Raji (cell line): ENCODE measurements around the gene RRP12.

Experiments
- POLR2A ChIP-seq: IDR thresholded peaks from 2 replicates; pipeline ENCODE4 v1.6.1; 2011; ENCODE audit warnings: low read depth, low read length, control low read depth; ENCODE audit not compliant: insufficient read depth

RRP12 gene

DNA sequence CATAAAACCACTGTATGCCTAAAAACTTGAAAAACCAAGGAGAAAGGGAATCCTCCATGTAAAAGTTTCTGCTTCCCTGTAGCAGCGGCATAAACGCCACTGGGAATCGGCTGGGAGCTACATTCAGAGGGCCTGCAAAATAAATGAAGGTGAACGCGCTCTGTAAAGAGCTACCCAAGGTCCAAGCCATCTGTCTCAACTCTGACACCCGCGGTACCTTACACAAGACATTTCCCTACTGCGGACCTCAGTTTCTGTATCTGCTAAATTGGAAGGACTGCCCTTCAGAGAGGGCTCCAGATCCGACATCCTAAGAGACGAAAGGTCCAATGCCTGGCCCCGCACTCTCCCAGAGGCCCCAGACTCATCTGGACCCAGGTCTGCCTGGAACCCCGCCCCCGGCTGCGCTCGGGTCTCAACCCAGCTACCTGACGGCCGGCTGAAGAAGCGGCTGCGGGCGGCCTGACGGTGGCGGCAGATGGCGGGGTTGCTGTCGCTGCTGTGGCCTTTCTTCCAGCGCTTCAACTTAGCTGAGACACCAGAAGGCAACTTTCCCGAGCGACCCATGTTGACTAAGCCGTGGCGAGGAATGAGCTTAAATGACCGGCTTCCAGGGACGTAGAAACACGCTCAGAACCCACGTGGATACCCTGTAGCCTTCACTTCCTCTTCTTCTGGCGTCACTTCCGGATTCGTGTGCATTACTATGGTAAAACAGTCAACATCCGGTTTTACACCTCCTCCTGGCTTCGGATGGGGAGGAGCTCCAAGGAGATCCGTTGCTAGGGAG is at the start of gene RRP12:
Gene RRP12 (minus strand): TSS at position 676 of the 790 bp plus-strand sequence. CDS start 109 bp downstream, at position 567.
- TF ChIP-seq POLR2A, result peak; percentile 88

DNA sequence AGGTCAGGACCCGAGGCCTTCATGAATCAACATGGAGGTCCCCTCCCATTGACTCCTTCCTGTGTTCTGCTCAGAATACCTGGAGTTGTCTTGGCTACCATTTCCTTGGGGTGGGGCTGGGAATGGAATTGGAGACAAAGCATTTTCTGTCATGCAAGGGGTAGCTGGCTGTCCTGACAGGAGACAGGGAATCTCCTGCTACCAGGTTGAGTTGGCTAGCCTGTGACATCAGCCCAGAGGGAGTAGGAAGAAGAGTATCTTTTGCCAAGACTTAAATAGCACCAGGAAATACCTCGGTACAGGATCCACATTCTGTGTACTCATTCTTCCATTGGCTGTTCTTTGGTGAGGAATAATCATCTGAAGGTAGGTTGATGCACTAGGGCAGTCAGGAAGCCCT is 49.7 kb upstream of the RRP12 start:
- TF ChIP-seq POLR2A, result no peak

- TF ChIP-seq POLR2A, result peak; percentile 89
These were observed 44.8 kb upstream of the RRP12 start, which contains the start of the genes EXOSC1 and ZDHHC16 for GRCh38 chr10:97445722-97446639. EXOSC1 (minus strand) TSS chr10:97446006; CDS start chr10:97445985, 21 bp downstream. ZDHHC16 (plus strand) TSS chr10:97446175; CDS start chr10:97451676, 5,501 bp downstream.

- TF ChIP-seq POLR2A, result no peak
These were observed 44.2 kb upstream of the RRP12 start for GRCh38 chr10:97445357-97445721.

DNA sequence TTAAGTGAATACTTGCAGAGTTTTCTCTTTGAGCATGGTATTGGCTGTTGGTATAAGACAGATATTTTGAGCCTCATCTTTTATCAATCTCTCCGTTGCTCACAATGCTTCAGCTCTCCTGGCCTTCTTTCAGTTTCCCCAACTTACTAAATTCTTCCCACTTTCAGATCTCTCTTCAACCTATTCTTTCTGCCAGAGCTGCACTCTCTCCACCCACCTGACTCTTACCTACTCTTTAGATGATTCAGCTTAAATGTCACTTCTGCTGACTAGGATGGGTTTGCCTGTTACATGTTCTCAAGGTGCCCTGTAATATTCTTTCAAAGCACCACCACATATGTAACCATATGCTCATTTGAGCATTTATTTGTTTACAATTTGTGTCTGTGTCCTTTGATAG is 43.1 kb upstream of the RRP12 start:
- TF ChIP-seq POLR2A, result no peak

- no peak for TF ChIP-seq POLR2A
These were observed 41.1 kb upstream of the RRP12 start for GRCh38 chr10:97442277-97442676.

- TF ChIP-seq POLR2A, result no peak
These were observed 34.1 kb upstream of the RRP12 start for GRCh38 chr10:97435211-97435610.

DNA sequence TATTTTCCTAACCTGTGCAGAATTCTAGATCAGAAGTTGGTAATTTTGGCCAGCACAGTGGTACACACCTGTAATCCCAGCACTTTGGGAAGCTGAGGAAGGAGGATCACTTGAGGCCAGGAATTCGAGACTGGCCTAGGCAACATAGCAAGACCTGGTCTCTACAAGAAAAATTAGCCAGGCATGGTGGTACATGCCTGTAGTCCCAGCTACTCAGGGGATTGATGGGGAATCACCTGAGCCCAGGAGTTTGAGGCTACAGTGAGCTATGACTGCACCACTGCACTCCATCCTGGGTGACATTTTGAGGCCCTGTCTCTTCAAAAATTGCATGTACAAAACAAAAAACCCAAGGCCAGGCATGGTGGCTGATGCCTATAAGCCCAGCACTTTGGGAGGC is 33.4 kb upstream of the RRP12 start:
- no peak for TF ChIP-seq POLR2A

- TF ChIP-seq POLR2A, result no peak
These were observed 32.9 kb upstream of the RRP12 start for GRCh38 chr10:97434055-97434454.

GRCh38 chr10:97428572-97428981 is 27.4 kb upstream of the RRP12 start:
- TF ChIP-seq POLR2A, result no peak

GRCh38 chr10:97427571-97428179 is 26.5 kb upstream of the RRP12 start:
- TF ChIP-seq POLR2A, result no peak

DNA sequence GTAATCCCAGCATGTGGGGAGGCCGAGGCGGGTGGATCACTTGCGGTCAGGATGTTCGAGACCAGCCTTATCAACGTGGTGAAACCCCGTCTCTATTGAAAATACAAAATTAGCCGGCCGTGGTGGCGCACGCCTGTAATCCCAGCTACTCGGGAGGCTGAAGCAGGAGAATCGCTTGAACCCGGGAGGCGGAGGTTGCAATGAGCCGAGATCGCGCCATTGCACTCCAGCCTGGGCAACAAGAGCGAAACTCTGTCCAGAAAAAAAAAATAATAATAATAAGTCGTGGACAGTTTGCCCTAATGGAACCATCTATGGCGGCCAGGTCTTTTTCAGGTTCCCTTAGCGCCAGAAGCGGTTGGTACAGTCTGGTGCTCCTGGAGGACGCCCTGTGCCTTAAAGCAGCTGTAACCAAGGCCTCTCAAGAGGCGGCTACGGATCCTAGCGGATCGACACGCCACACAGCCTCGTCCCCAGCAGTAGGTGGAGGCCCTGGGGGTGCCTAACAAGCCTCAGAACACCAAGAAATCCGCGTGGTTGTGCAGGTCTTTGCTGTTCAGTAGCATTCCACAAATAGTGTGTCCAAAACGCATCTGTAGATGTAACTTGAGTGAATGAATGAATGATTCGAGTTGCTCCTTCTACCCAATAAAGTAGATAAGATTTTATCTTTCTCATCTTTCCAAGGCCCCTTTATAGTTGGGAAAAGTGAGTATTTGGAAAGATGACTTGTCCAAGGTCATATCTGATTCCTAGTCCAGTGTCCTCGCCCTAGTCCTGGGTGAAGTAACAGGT is 25.8 kb upstream of the RRP12 start:
- TF ChIP-seq POLR2A, result no peak

DNA sequence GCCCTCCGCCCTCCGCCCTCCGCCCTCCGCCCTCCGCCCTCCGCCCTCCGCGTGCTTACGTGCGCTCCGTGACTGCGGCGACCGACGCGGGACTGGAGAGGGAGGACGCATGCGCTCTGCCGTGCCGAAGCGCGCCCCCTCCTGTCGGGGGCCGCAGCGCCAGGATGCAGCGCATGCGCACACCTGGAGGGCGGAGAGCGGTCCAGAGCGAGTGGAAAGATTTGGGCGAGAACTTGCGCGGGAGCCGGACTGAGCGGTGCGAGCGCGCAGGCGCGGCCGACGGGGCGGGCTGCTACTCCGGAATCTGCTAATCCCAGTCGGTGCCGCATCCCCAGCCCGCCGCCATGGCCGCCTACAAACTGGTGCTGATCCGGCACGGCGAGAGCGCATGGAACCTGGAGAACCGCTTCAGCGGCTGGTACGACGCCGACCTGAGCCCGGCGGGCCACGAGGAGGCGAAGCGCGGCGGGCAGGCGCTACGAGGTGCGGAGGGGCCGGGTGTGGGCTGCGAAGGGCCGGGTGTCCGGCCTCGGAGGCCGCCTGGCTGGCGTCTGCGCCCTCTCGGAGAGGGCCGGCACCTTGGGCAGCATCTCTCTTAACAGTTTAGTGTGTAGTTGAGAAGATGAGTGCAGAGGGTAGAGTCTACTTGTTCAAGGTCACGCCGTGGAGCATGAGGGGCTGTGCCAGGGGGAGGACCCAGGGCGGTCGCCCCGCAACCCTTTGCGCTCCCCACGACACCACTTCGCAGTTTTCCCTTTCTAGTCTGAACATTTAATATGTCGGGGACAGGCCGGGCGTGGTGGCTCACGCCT is 25.0 kb upstream of the RRP12 start, which contains the start of gene PGAM1:
Gene PGAM1 (plus strand): TSS at position 228 of the 812 bp plus-strand sequence. CDS start 117 bp downstream, at position 345.
- peak; percentile 86 for TF ChIP-seq POLR2A
